NCI-H1105 treated with DMSO at 0.1 percent for 48 hours (cell line): Measurements from ENCODE around the gene OR10G8.

ENCODE experiments used
- DNase-seq: peaks from one replicate; lab custom pipeline; 2025; lab: John Stamatoyannopoulos, UW

OR10G8 gene

DNA sequence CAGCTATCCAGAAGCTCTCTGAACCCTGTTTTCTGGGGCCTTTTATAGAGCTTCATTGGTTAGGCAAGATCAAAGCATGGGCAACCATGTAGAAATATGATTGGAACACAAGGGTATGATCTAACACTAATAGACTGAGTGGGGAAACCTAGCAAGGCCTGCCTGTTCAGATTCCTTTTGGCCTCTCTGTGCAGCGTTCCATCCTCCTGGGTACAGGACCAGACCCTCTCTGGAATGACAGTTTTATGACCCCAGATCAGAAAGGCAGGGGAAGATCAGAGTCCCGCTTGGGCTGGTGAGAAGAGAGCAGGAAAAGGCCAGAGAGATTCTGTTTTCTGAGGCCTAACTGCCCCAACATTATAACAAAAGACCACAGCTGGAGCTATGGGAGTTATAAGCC is 52.0 kb downstream of the OR10G8 start:
- no peak for DNase-seq

DNA sequence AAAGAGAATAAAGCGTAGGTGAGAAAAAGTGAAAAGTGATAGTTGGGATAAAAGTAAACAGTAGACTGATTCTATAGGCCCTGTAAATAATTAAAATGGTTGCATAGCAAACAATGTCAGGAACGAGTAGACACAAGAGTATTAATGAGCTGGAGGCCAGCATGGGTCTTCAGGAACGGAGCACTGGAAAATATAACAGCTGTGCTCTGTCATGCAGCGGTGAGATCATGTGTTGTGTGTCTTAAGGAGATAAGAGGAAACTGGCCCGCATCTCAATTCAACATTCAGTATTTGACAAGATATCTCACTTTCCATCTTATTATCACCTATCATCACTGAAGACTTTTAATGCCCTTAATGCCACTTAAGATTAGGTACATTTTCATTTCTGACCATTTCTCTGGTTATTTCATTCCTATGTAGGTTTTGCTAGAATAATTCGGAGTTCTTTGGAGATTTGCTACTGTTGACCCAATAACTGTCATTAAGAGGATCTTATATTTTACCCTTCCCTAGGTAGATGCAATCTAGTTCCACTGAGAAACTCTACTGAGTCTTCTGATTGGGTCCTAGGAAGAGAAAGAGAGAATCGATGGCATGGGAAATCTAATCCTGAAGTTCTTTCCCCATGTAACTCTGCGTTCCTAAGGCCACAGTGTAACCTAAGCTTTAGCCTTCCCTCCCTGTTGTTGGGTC is 53.2 kb downstream of the OR10G8 start:
- DNase-seq, result no peak
